ENCODE data around the gene LCP2.

- TF ChIP-seq ASH2L (IDR thresholded peaks at IDR 0.05; ENCODE audit: borderline replicate concordance, low read depth) (no peak), RAD21 (IDR thresholded peaks at IDR 0.05; ENCODE audit: insufficient read depth, low read depth, low read length) (no peak), CHD1 (IDR thresholded peaks at IDR 0.05; ENCODE audit: low read depth, low read length) (no peak), BCL11A (IDR thresholded peaks at IDR 0.05; ENCODE audit: low read depth, low read length) (no peak), SP1 (IDR thresholded peaks at IDR 0.05; ENCODE audit: low read depth, low read length) (no peak), KDM1A (IDR thresholded peaks at IDR 0.05; ENCODE audit: borderline replicate concordance) (no peak), ATF2 (IDR thresholded peaks at IDR 0.05; ENCODE audit: low read length) (no peak), SUPT20H (IDR thresholded peaks at IDR 0.05; ENCODE audit: borderline replicate concordance, control insufficient read depth, low read depth, low read length) (no peak), MAX (IDR thresholded peaks at IDR 0.05; ENCODE audit: low read depth, low read length) (no peak)
- TF ChIP-seq, protein P1, sequence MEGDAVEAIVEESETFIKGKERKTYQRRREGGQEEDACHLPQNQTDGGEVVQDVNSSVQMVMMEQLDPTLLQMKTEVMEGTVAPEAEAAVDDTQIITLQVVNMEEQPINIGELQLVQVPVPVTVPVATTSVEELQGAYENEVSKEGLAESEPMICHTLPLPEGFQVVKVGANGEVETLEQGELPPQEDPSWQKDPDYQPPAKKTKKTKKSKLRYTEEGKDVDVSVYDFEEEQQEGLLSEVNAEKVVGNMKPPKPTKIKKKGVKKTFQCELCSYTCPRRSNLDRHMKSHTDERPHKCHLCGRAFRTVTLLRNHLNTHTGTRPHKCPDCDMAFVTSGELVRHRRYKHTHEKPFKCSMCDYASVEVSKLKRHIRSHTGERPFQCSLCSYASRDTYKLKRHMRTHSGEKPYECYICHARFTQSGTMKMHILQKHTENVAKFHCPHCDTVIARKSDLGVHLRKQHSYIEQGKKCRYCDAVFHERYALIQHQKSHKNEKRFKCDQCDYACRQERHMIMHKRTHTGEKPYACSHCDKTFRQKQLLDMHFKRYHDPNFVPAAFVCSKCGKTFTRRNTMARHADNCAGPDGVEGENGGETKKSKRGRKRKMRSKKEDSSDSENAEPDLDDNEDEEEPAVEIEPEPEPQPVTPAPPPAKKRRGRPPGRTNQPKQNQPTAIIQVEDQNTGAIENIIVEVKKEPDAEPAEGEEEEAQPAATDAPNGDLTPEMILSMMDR (IDR thresholded peaks at IDR 0.05 in 2 of 3, conservative IDR thresholded peaks at IDR 0.05 in 1 of 3; ENCODE audit: control insufficient read depth in 2 of 3, extremely low read depth in 1 of 3, insufficient read depth in 1 of 3, low read depth in 3 of 3, low read length in 3 of 3) = no peak
- TF ChIP-seq, protein P2, sequence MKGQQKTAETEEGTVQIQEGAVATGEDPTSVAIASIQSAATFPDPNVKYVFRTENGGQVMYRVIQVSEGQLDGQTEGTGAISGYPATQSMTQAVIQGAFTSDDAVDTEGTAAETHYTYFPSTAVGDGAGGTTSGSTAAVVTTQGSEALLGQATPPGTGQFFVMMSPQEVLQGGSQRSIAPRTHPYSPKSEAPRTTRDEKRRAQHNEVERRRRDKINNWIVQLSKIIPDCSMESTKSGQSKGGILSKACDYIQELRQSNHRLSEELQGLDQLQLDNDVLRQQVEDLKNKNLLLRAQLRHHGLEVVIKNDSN (IDR thresholded peaks at IDR 0.05; ENCODE audit: borderline replicate concordance, extremely low read length, insufficient read depth, low read depth, low read length) = no peak
- TF ChIP-seq, protein P3, sequence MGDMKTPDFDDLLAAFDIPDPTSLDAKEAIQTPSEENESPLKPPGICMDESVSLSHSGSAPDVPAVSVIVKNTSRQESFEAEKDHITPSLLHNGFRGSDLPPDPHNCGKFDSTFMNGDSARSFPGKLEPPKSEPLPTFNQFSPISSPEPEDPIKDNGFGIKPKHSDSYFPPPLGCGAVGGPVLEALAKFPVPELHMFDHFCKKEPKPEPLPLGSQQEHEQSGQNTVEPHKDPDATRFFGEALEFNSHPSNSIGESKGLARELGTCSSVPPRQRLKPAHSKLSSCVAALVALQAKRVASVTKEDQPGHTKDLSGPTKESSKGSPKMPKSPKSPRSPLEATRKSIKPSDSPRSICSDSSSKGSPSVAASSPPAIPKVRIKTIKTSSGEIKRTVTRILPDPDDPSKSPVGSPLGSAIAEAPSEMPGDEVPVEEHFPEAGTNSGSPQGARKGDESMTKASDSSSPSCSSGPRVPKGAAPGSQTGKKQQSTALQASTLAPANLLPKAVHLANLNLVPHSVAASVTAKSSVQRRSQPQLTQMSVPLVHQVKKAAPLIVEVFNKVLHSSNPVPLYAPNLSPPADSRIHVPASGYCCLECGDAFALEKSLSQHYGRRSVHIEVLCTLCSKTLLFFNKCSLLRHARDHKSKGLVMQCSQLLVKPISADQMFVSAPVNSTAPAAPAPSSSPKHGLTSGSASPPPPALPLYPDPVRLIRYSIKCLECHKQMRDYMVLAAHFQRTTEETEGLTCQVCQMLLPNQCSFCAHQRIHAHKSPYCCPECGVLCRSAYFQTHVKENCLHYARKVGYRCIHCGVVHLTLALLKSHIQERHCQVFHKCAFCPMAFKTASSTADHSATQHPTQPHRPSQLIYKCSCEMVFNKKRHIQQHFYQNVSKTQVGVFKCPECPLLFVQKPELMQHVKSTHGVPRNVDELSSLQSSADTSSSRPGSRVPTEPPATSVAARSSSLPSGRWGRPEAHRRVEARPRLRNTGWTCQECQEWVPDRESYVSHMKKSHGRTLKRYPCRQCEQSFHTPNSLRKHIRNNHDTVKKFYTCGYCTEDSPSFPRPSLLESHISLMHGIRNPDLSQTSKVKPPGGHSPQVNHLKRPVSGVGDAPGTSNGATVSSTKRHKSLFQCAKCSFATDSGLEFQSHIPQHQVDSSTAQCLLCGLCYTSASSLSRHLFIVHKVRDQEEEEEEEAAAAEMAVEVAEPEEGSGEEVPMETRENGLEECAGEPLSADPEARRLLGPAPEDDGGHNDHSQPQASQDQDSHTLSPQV (IDR thresholded peaks at IDR 0.05) = no peak
These were observed 50.2 kb downstream of the LCP2 start for GRCh38 chr5:170247363-170247762.
